Activated CD4-positive, alpha-beta T cell treated with anti-CD3 and anti-CD28 coated beads for 24 hours (primary cell): ENCODE measurements around the gene ADSL.

ENCODE experiments used
- DNase-seq, 2 donors: peaks; one replicate each; pipeline ENCODE4 v3.0.0-alpha.2; 2020; ENCODE audit warnings: low read depth in 2 of 2

The ADSL gene

GRCh38 chr22:40328546-40329456, 17.5 kb upstream of the ADSL start:
- DNase-seq, result no peak

- no peak for DNase-seq
Observed at GRCh38 chr22:40329466-40329865, 16.8 kb upstream of the ADSL start.

- no peak for DNase-seq
Observed at GRCh38 chr22:40330086-40330485, 16.2 kb upstream of the ADSL start.

GRCh38 chr22:40330615-40331014, 15.7 kb upstream of the ADSL start:
- DNase-seq, result no peak

GRCh38 chr22:40331706-40332105, 14.6 kb upstream of the ADSL start:
- no peak for DNase-seq

GRCh38 chr22:40332319-40332781, 13.9 kb upstream of the ADSL start:
- no peak for DNase-seq

- DNase-seq, result no peak
Observed at GRCh38 chr22:40334060-40334459, 12.2 kb upstream of the ADSL start.

- no peak for DNase-seq
Observed at GRCh38 chr22:40334899-40335298, 11.4 kb upstream of the ADSL start.

- DNase-seq, result no peak
Observed at GRCh38 chr22:40335358-40335757, 10.9 kb upstream of the ADSL start.

GRCh38 chr22:40340044-40340443, 6.3 kb upstream of the ADSL start:
- no peak for DNase-seq

- DNase-seq, result no peak
Observed at GRCh38 chr22:40341604-40342003, 4.7 kb upstream of the ADSL start.

GRCh38 chr22:40342521-40342920, 3.8 kb upstream of the ADSL start:
- DNase-seq, result no peak

GRCh38 chr22:40345271-40345670, 1.0 kb upstream of the ADSL start:
- DNase-seq, result no peak

GRCh38 chr22:40345815-40346184, 500 bp upstream of the ADSL start:
- peak; percentile 37 to 39 for DNase-seq

GRCh38 chr22:40347300-40347699, 1.0 kb downstream of the ADSL start:
- DNase-seq, result no peak

GRCh38 chr22:40348025-40348658, 1.8 kb downstream of the ADSL start:
- DNase-seq, result peak; percentile 40 to 43

GRCh38 chr22:40352763-40353162, 6.5 kb downstream of the ADSL start:
- DNase-seq, result no peak

- no peak for DNase-seq
Observed at GRCh38 chr22:40361100-40361499, 14.8 kb downstream of the ADSL start.

- DNase-seq, result no peak
Observed at GRCh38 chr22:40363059-40363458, 16.8 kb downstream of the ADSL start.

GRCh38 chr22:40364431-40364830, 18.1 kb downstream of the ADSL start:
- no peak for DNase-seq

GRCh38 chr22:40366068-40366467, 19.8 kb downstream of the ADSL start:
- no peak for DNase-seq

GRCh38 chr22:40367342-40367741, 21.0 kb downstream of the ADSL start:
- DNase-seq, result no peak

- DNase-seq, result no peak
Observed at GRCh38 chr22:40368016-40368415, 21.7 kb downstream of the ADSL start.
